GM20000 (cell line): ENCODE data around the gene NELL1.
A peak's percentile ranks its signal among the peaks of the same experiment; 100 is the strongest.

Experiments used
- DNase-seq: peaks from one replicate; pipeline ENCODE4 v3.0.0; 2012; ENCODE audit warnings: low spot score
- CTCF ChIP-seq: IDR thresholded peaks from 2 replicates; pipeline ENCODE4 v1.5.1; 2012; ENCODE audit warnings: mild to moderate bottlenecking, control low read depth; ENCODE audit errors: extremely low read depth, missing control alignments

NELL1 gene

GRCh38 chr11:20723366-20723765 is 54.0 kb downstream of the NELL1 start:
- DNase-seq, result no peak
- no peak for TF ChIP-seq CTCF

- DNase-seq, result no peak
- TF ChIP-seq CTCF, result no peak
Measured at GRCh38 chr11:20729597-20730105, 60.3 kb downstream of the NELL1 start.

GRCh38 chr11:20731676-20732215 is 62.4 kb downstream of the NELL1 start:
- no peak for TF ChIP-seq CTCF

GRCh38 chr11:20739107-20739506 is 69.7 kb downstream of the NELL1 start:
- no peak for TF ChIP-seq CTCF
- DNase-seq, result no peak

More at GRCh38 chr11:20731676-20732215, 62.4 kb downstream of the NELL1 start:
- no peak for DNase-seq

GRCh38 chr11:20739577-20739976 is 70.2 kb downstream of the NELL1 start:
- TF ChIP-seq CTCF, result no peak
- DNase-seq, result no peak

GRCh38 chr11:20754933-20755332 is 85.5 kb downstream of the NELL1 start:
- DNase-seq, result no peak
- peak; percentile 19 for TF ChIP-seq CTCF

GRCh38 chr11:20759541-20759940 is 90.2 kb downstream of the NELL1 start:
- no peak for DNase-seq
- TF ChIP-seq CTCF, result no peak
